CD14-positive monocyte (primary cell): Measurements from ENCODE around the gene KLRB1. TPM values are rescaled to one million over a fixed set of nuclear protein-coding genes. Genes with fewer than 3 reads are reported as not detected.

ENCODE experiments used
- DNase-seq, 3 donors: peaks; one replicate each; pipeline ENCODE4 v3.0.0-alpha.2; 2011 to 2022
- H2AFZ ChIP-seq: 2 replicates; pipeline ENCODE4 v1.6.0; 2012; ENCODE audit warnings: mild to moderate bottlenecking, low read depth, low read length, inconsistent platforms; ENCODE audit not compliant: insufficient read depth, poor library complexity, severe bottlenecking
- H3K27ac ChIP-seq, 2 donors: 1 replicate in 1 of 2; 2 replicates in 1 of 2; pipeline ENCODE4 v1.5.1; 2012 to 2013; ENCODE audit warnings: low read length in 2 of 2, control low read depth in 1 of 2, inconsistent platforms in 1 of 2, low read depth in 1 of 2, mild to moderate bottlenecking in 1 of 2
- H3K27me3 ChIP-seq, 2 donors: one replicate each; pipeline versions ENCODE4 v1.6.0 to v1.6.1; 2011 to 2013; ENCODE audit warnings: low read length in 2 of 2; ENCODE audit not compliant: control insufficient read depth in 2 of 2, insufficient read depth in 2 of 2
- H3K36me3 ChIP-seq, 2 donors: replicated peaks in 1 of 2; 1 replicate in 1 of 2; 2 replicates in 1 of 2; pipeline versions ENCODE4 v1.5.1 to v1.6.1; 2012 to 2013; ENCODE audit warnings: low read length in 2 of 2, control low read depth in 1 of 2, inconsistent platforms in 1 of 2, mild to moderate bottlenecking in 1 of 2; ENCODE audit not compliant: insufficient read depth in 2 of 2, control insufficient read depth in 1 of 2
- H3K4me1 ChIP-seq, 2 donors: 1 replicate in 1 of 2; 2 replicates in 1 of 2; pipeline versions ENCODE4 v1.5.1 to v1.6.1; 2012 to 2013; ENCODE audit warnings: low read length in 2 of 2, control low read depth in 1 of 2, inconsistent platforms in 1 of 2, mild to moderate bottlenecking in 1 of 2, moderate library complexity in 1 of 2; ENCODE audit not compliant: insufficient read depth in 2 of 2, control insufficient read depth in 1 of 2
- H3K4me2 ChIP-seq: replicated peaks from 2 replicates; pipeline ENCODE3; 2012; ENCODE audit warnings: low read length, moderate library complexity, mild to moderate bottlenecking; ENCODE audit not compliant: poor library complexity, severe bottlenecking; ENCODE audit errors: extremely low read depth
- H3K4me3 ChIP-seq, 3 experiments: fragments of 200-600 bp in 1 of 3; sonication (generic) in 1 of 3; replicated peaks in 1 of 3; 1 replicate in 2 of 3; 2 replicates in 1 of 3; pipeline ENCODE4 v1.5.1; 2011 to 2013; ENCODE audit warnings: low read length in 3 of 3, mild to moderate bottlenecking in 3 of 3, control low read depth in 2 of 3, low read depth in 2 of 3, inconsistent platforms in 1 of 3, moderate library complexity in 1 of 3
- H3K79me2 ChIP-seq: 2 replicates; pipeline ENCODE4 v1.6.0; 2012; ENCODE audit warnings: mild to moderate bottlenecking, control low read depth, inconsistent platforms, low read length, moderate library complexity; ENCODE audit not compliant: insufficient read depth
- H3K9ac ChIP-seq: 2 replicates; pipeline ENCODE4 v1.6.0; 2017; ENCODE audit warnings: low read length, mild to moderate bottlenecking; ENCODE audit not compliant: insufficient read depth, poor library complexity, severe bottlenecking
- H3K9me3 ChIP-seq, 2 donors: replicated peaks in 1 of 2; 1 replicate in 1 of 2; 2 replicates in 1 of 2; pipeline versions ENCODE4 v1.5.1 to v1.6.1; 2012 to 2013; ENCODE audit warnings: low read length in 2 of 2, control low read depth in 1 of 2; ENCODE audit not compliant: control insufficient read depth in 1 of 2, insufficient read depth in 1 of 2
- H4K20me1 ChIP-seq: 2 replicates; pipeline ENCODE4 v1.6.0; 2012; ENCODE audit warnings: mild to moderate bottlenecking, low read length, control low read depth, moderate library complexity; ENCODE audit not compliant: insufficient read depth
- H3K27ac Mint-ChIP-seq, 7 donors: one replicate each; pipeline ENCODE4 v1.8.0; 2020; ENCODE audit warnings: mild to moderate bottlenecking in 7 of 7, mixed read lengths in 7 of 7, moderate library complexity in 6 of 7, inconsistent platforms in 2 of 7
- H3K27me3 Mint-ChIP-seq, 3 donors: one replicate each; pipeline ENCODE4 v1.8.0; 2021 to 2022; ENCODE audit warnings: low read depth in 3 of 3, mild to moderate bottlenecking in 3 of 3, mixed read lengths in 3 of 3, moderate library complexity in 3 of 3, inconsistent platforms in 1 of 3
- H3K36me3 Mint-ChIP-seq, 2 donors: one replicate each; pipeline ENCODE4 v1.8.0; 2020; ENCODE audit warnings: mixed read lengths in 2 of 2, inconsistent platforms in 1 of 2, mild to moderate bottlenecking in 1 of 2
- H3K4me1 Mint-ChIP-seq: one replicate; pipeline ENCODE4 v1.8.0; 2020; ENCODE audit warnings: mild to moderate bottlenecking, mixed read lengths
- H3K4me3 Mint-ChIP-seq, 2 donors: one replicate each; pipeline ENCODE4 v1.8.0; 2020; ENCODE audit warnings: mild to moderate bottlenecking in 2 of 2, mixed read lengths in 2 of 2, moderate library complexity in 1 of 2
- H3K9me3 Mint-ChIP-seq, 7 donors: one replicate each; pipeline ENCODE4 v1.8.0; 2020 to 2022; ENCODE audit warnings: mixed read lengths in 7 of 7, mild to moderate bottlenecking in 6 of 7, moderate library complexity in 6 of 7, inconsistent platforms in 2 of 7
- CTCF ChIP-seq: fragments of 200-600 bp; IDR thresholded peaks from one replicate; pipeline ENCODE4 v1.8.0; 2022; ENCODE audit warnings: antibody characterized with exemption, mild to moderate bottlenecking
- WGBS: methylation state at CpG from one replicate; pipeline ENCODE4 v1.1.5; 2013; ENCODE audit warnings: missing lambda C conversion rate; ENCODE audit not compliant: insufficient coverage; 5-methylcytosine and 5-hydroxymethylcytosine counted together
- intact Hi-C, 2 donors: fragments of 100-400 bp; cut with micrococcal nuclease; formaldehyde crosslinking; loops; one replicate each; pipeline versions ENCODE4 v1.15.0 to v1.15.1; 2023
- polyA plus RNA-seq, 3 donors: library from polyadenylated mRNA; depleted of rRNA in 1 of 3; unstranded in 2 of 3; stranded (reverse) in 1 of 3; fragments of 300-500 nt in 2 of 3; fragments of >200 nt in 1 of 3; fragmentation: Illumina TruSeq in 2 of 3; gene quantifications; 1 replicate in 2 of 3; 2 replicates in 1 of 3; pipeline ENCODE4 v1.2.3, GENCODE V29; 2012 to 2021

KLRB1 gene
- polyA plus RNA-seq, 3 donors: 0.28 to 0.29 TPM; not detected in 1

GRCh38 chr12:9643266-9643660, 35.5 kb upstream of the KLRB1 start:
- H4K20me1 ChIP-seq: no peaks in the 10 kb centered on the region
- no peaks in the 10 kb centered on the region for H3K36me3 ChIP-seq
- Mint-ChIP-seq H3K9me3 (peaks cover 4 to 15% (median 7%) of the 10 kb centered on the region in 7 donors), H3K27ac (no peak overlapping the region), H3K36me3 (peaks cover 0 to 3% of the 10 kb centered on the region in 2 donors), H3K27me3 (peaks cover 0 to 2% (median 0%) of the 10 kb centered on the region in 3 donors), H3K4me1 (peaks cover 12% of the 10 kb centered on the region), H3K4me3 (no peak overlapping the region)
- no peak overlapping the region for H3K9ac ChIP-seq
- intact Hi-C loops: no loop called here
- no peak overlapping the region for H3K4me2 ChIP-seq
- no peaks in the 10 kb centered on the region for H3K9me3 ChIP-seq
- H3K27me3 ChIP-seq: no peaks in the 10 kb centered on the region
- DNase-seq: no peak
- H3K4me3 ChIP-seq: no peak overlapping the region
- H3K79me2 ChIP-seq: peaks cover under 1% of the 10 kb centered on the region
- H2AFZ ChIP-seq: no peak overlapping the region
- H3K27ac ChIP-seq: no peak overlapping the region
- H3K4me1 ChIP-seq: peaks cover 6 to 10% of the 10 kb centered on the region in 2 donors
- TF ChIP-seq CTCF: no peak

GRCh38 chr12:9642606-9643265, 35.0 kb upstream of the KLRB1 start:
- Histone ChIP-seq H4K20me1 (no peaks in the 10 kb centered on the region), H3K4me1 (peaks cover 6 to 7% of the 10 kb centered on the region in 2 donors), H3K36me3 (no peaks in the 10 kb centered on the region), H3K9ac (no peak overlapping the region), H2AFZ (no peak overlapping the region), H3K27ac (no peak overlapping the region), H3K4me3 (no peak overlapping the region), H3K27me3 (no peaks in the 10 kb centered on the region), H3K79me2 (no peaks in the 10 kb centered on the region), H3K4me2 (no peak overlapping the region), H3K9me3 (no peaks in the 10 kb centered on the region)
- intact Hi-C loops: no loop called here
- WGBS: 88% methylated on average over 14 of the region's 15 CpGs
- TF ChIP-seq CTCF: no peak
- Mint-ChIP-seq H3K36me3 (peaks cover 0 to 3% of the 10 kb centered on the region in 2 donors), H3K27me3 (peaks cover 0 to 2% (median 0%) of the 10 kb centered on the region in 3 donors), H3K9me3 (peaks cover 4 to 16% (median 8%) of the 10 kb centered on the region in 7 donors), H3K4me1 (peaks cover 12% of the 10 kb centered on the region), H3K27ac (no peak overlapping the region), H3K4me3 (no peak overlapping the region)
- no peak for DNase-seq
